ENCODE data around the gene RAP2A. TPM values are rescaled to one million over a fixed set of nuclear protein-coding genes. Genes with fewer than 3 reads are reported as not detected.

Gene RAP2A
- total and polyA plus RNA-seq, 2 donors (not counting 1 experiment from before 2014, with no cell fraction given), result 31.4 to 35.0 TPM

GRCh38 chr13:97496511-97496910 lies 62.5 kb downstream of the RAP2A start:
- Histone ChIP-seq H3K9me3 (ENCODE audit: control insufficient read depth, insufficient read depth, low read depth, low read length) (no peaks in the 10 kb centered on the region), H3K4me1 (ENCODE audit: control insufficient read depth, extremely low read depth, insufficient read depth, low read length) (no peaks in the 10 kb centered on the region), H3K4me2 (ENCODE audit: extremely low read depth, insufficient read depth, low read length) (no peak overlapping the region), H3K79me2 (ENCODE audit: control insufficient read depth, insufficient read depth, low read length) (no peaks in the 10 kb centered on the region), H3K27me3 (ENCODE audit: control insufficient read depth, insufficient read depth, low read length) (no peaks in the 10 kb centered on the region), H2AFZ (ENCODE audit: low read length) (no peak overlapping the region), H3K9ac (ENCODE audit: insufficient read depth, low read length) (no peak overlapping the region), H3K4me3 (replicated peaks in 1 of 4; ENCODE audit: control extremely low read depth in 1 of 4, insufficient read depth in 1 of 4, low read depth in 3 of 4, low read length in 4 of 4) (no peak overlapping the region), H3K27ac (ENCODE audit: insufficient read depth, low read length) (no peak overlapping the region), H4K20me1 (ENCODE audit: control insufficient read depth, extremely low read depth, insufficient read depth, low read length) (no peaks in the 10 kb centered on the region), H3K36me3 (ENCODE audit: control insufficient read depth, insufficient read depth, low read length) (no peaks in the 10 kb centered on the region)
- TF ChIP-seq EZH2 (IDR thresholded peaks at IDR 0.05; ENCODE audit: low read length, missing control alignments), result no peak
- DNase-seq (ENCODE audit: low read depth in 2 of 2), result peak in 1 of 2 donors; percentile 70

DNA sequence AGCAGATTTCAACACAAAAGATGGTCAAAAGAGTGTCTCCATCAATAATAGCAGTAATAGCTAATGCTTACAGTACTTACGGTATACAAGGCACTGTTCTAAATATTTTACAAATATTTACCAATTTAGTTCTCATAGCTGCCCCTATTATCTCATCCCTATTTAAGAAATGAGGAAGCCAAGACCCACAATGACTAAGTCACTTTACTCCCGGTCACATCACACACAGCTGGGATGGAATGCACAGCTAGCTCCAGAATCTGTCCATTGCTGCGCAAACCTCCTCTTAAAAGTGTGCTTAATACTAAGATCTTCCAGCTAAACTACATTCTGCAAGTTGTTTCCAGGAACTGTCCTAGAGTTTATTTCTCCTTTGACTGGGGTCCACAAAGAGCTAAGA lies 63.4 kb downstream of the RAP2A start:
- no peaks in the 10 kb centered on the region for H3K27me3 ChIP-seq (ENCODE audit: control insufficient read depth, insufficient read depth, low read length)
- no peaks in the 10 kb centered on the region for H3K4me1 ChIP-seq (ENCODE audit: control insufficient read depth, extremely low read depth, insufficient read depth, low read length)
- no peaks in the 10 kb centered on the region for H3K9me3 ChIP-seq (ENCODE audit: control insufficient read depth, insufficient read depth, low read depth, low read length)
- no peak overlapping the region for H2AFZ ChIP-seq (ENCODE audit: low read length)
- TF ChIP-seq, protein P1, sequence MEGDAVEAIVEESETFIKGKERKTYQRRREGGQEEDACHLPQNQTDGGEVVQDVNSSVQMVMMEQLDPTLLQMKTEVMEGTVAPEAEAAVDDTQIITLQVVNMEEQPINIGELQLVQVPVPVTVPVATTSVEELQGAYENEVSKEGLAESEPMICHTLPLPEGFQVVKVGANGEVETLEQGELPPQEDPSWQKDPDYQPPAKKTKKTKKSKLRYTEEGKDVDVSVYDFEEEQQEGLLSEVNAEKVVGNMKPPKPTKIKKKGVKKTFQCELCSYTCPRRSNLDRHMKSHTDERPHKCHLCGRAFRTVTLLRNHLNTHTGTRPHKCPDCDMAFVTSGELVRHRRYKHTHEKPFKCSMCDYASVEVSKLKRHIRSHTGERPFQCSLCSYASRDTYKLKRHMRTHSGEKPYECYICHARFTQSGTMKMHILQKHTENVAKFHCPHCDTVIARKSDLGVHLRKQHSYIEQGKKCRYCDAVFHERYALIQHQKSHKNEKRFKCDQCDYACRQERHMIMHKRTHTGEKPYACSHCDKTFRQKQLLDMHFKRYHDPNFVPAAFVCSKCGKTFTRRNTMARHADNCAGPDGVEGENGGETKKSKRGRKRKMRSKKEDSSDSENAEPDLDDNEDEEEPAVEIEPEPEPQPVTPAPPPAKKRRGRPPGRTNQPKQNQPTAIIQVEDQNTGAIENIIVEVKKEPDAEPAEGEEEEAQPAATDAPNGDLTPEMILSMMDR (conservative IDR thresholded peaks at IDR 0.05 in 1 of 2, IDR thresholded peaks at IDR 0.05 in 1 of 2; ENCODE audit: low read depth in 1 of 2, low read length in 2 of 2), result no peak
- TF ChIP-seq EZH2 (IDR thresholded peaks at IDR 0.05; ENCODE audit: low read length, missing control alignments), result no peak
- no peak overlapping the region for H3K9ac ChIP-seq (ENCODE audit: insufficient read depth, low read length)
- no peak overlapping the region for H3K4me3 ChIP-seq (replicated peaks in 1 of 4; ENCODE audit: control extremely low read depth in 1 of 4, insufficient read depth in 1 of 4, low read depth in 3 of 4, low read length in 4 of 4)
- no peak overlapping the region for H3K4me2 ChIP-seq (ENCODE audit: extremely low read depth, insufficient read depth, low read length)
- H3K79me2 ChIP-seq (ENCODE audit: control insufficient read depth, insufficient read depth, low read length), result no peaks in the 10 kb centered on the region
- H3K36me3 ChIP-seq (ENCODE audit: control insufficient read depth, insufficient read depth, low read length), result no peaks in the 10 kb centered on the region
- no peaks in the 10 kb centered on the region for H4K20me1 ChIP-seq (ENCODE audit: control insufficient read depth, extremely low read depth, insufficient read depth, low read length)
- DNase-seq (ENCODE audit: low read depth in 2 of 2), result no peak
- no peak overlapping the region for H3K27ac ChIP-seq (ENCODE audit: insufficient read depth, low read length)

- no peak overlapping the region for H3K27ac ChIP-seq (ENCODE audit: insufficient read depth, low read length)
- H3K9me3 ChIP-seq (ENCODE audit: control insufficient read depth, insufficient read depth, low read depth, low read length), result no peaks in the 10 kb centered on the region
- TF ChIP-seq, protein P1 (conservative IDR thresholded peaks at IDR 0.05 in 1 of 2, IDR thresholded peaks at IDR 0.05 in 1 of 2; ENCODE audit: low read depth in 1 of 2, low read length in 2 of 2), result no peak
- no peak for TF ChIP-seq EZH2 (IDR thresholded peaks at IDR 0.05; ENCODE audit: low read length, missing control alignments)
- no peaks in the 10 kb centered on the region for H3K27me3 ChIP-seq (ENCODE audit: control insufficient read depth, insufficient read depth, low read length)
- H3K9ac ChIP-seq (ENCODE audit: insufficient read depth, low read length), result no peak overlapping the region
- H3K4me3 ChIP-seq (replicated peaks in 1 of 4; ENCODE audit: control extremely low read depth in 1 of 4, insufficient read depth in 1 of 4, low read depth in 3 of 4, low read length in 4 of 4), result no peak overlapping the region
- H2AFZ ChIP-seq (ENCODE audit: low read length), result no peak overlapping the region
- no peak overlapping the region for H3K4me2 ChIP-seq (ENCODE audit: extremely low read depth, insufficient read depth, low read length)
- H3K4me1 ChIP-seq (ENCODE audit: control insufficient read depth, extremely low read depth, insufficient read depth, low read length), result no peaks in the 10 kb centered on the region
- no peak for DNase-seq (ENCODE audit: low read depth in 2 of 2)
- H4K20me1 ChIP-seq (ENCODE audit: control insufficient read depth, extremely low read depth, insufficient read depth, low read length), result no peaks in the 10 kb centered on the region
- H3K36me3 ChIP-seq (ENCODE audit: control insufficient read depth, insufficient read depth, low read length), result no peaks in the 10 kb centered on the region
- no peaks in the 10 kb centered on the region for H3K79me2 ChIP-seq (ENCODE audit: control insufficient read depth, insufficient read depth, low read length)
Measured at GRCh38 chr13:97498419-97498818, 64.5 kb downstream of the RAP2A start.
